ENCODE data around the gene KLHL36.

GRCh38 chr16:84675884-84676283, 27.6 kb downstream of the KLHL36 start:
- no peak for TF ChIP-seq POLR2A (IDR thresholded peaks at IDR 0.05; ENCODE audit: low read depth, low read length)
- no peak for TF ChIP-seq POLR2AphosphoS5 (IDR thresholded peaks at IDR 0.05; ENCODE audit: low read depth, low read length)
- TF ChIP-seq TAF1 (IDR thresholded peaks at IDR 0.05; ENCODE audit: borderline replicate concordance, low read depth, low read length) = no peak
